Neural cell (in vitro differentiated cells): ENCODE measurements around the gene STX18. TPM values are rescaled to one million over a fixed set of nuclear protein-coding genes. Genes with fewer than 3 reads are reported as not detected.

Experiments used
- H2AFZ ChIP-seq: fragments of 200-600, 300-800 bp; sonication (generic), shearing (Covaris generic); 2 replicates; pipeline ENCODE4 v1.6.0; 2014; ENCODE audit warnings: low read depth, mild to moderate bottlenecking, antibody characterized with exemption, low read length, moderate library complexity
- H3F3A ChIP-seq: fragments of 200-600 bp; shearing (Covaris generic); 2 replicates; pipeline ENCODE4 v1.6.1; 2016; ENCODE audit warnings: mild to moderate bottlenecking, moderate library complexity, mixed read lengths, antibody characterized with exemption, low read length; ENCODE audit not compliant: insufficient read depth, poor library complexity, severe bottlenecking
- H3K27ac ChIP-seq: fragments of 200-600, 300-800 bp; sonication (generic), shearing (Covaris generic); 2 replicates; pipeline ENCODE4 v1.5.1; 2014; ENCODE audit warnings: mild to moderate bottlenecking, low read length, moderate library complexity
- H3K27me3 ChIP-seq: fragments of 300-800, 200-600 bp; sonication (generic), shearing (Covaris generic); 2 replicates; pipeline ENCODE4 v1.6.0; 2014; ENCODE audit warnings: mild to moderate bottlenecking, low read depth, low read length, moderate library complexity; ENCODE audit not compliant: insufficient read depth
- H3K36me3 ChIP-seq: fragments of 300-800, 200-600 bp; sonication (generic), shearing (Covaris generic); 2 replicates; pipeline ENCODE4 v1.5.1; 2014; ENCODE audit warnings: mild to moderate bottlenecking, antibody characterized with exemption, low read length, moderate library complexity; ENCODE audit not compliant: insufficient read depth
- H3K4me2 ChIP-seq: fragments of 300-800, 200-600 bp; sonication (generic), shearing (Covaris generic); 2 replicates; pipeline ENCODE4 v1.6.0; 2014; ENCODE audit warnings: mild to moderate bottlenecking, low read length
- H3K4me3 ChIP-seq: fragments of 300-800, 200-600 bp; sonication (generic), shearing (Covaris generic); 2 replicates; pipeline ENCODE4 v1.5.1; 2014; ENCODE audit warnings: mild to moderate bottlenecking, low read length, moderate library complexity
- H3K79me2 ChIP-seq: fragments of 200-600 bp; shearing (Covaris generic); replicated peaks from 2 replicates; pipeline ENCODE4 v1.6.0; 2014; ENCODE audit warnings: mild to moderate bottlenecking, low read length, moderate library complexity; ENCODE audit not compliant: insufficient read depth
- H3K9ac ChIP-seq: fragments of 300-800, 200-600 bp; sonication (generic), shearing (Covaris generic); 2 replicates; pipeline ENCODE4 v1.6.1; 2016; ENCODE audit warnings: mild to moderate bottlenecking, low read length, mixed read lengths
- H3K9me2 ChIP-seq: fragments of 200-600 bp; shearing (Covaris generic); 2 replicates; pipeline ENCODE4 v1.6.1; 2016; ENCODE audit warnings: mild to moderate bottlenecking, low read length, mixed read lengths; ENCODE audit not compliant: insufficient read depth
- H3K9me3 ChIP-seq: fragments of 200-600, 300-800 bp; sonication (generic), shearing (Covaris generic); 2 replicates; pipeline ENCODE4 v1.6.1; 2016; ENCODE audit warnings: mild to moderate bottlenecking, mixed run types, low read length, moderate library complexity, mixed read lengths
- H4K20me1 ChIP-seq: fragments of 200-600 bp; shearing (Covaris generic); 2 replicates; pipeline ENCODE4 v1.6.1; 2016; ENCODE audit warnings: mild to moderate bottlenecking, mixed run types; ENCODE audit not compliant: insufficient read depth
- EP300 ChIP-seq: fragments of 450-650 bp; conservative IDR thresholded peaks from 2 replicates; pipeline ENCODE4 v1.6.1; 2014; ENCODE audit warnings: antibody characterized with exemption, mild to moderate bottlenecking, moderate library complexity; ENCODE audit not compliant: poor library complexity, severe bottlenecking
- EZH2 ChIP-seq: fragments of 200-600, 300-800 bp; shearing (Covaris generic), sonication (generic); IDR thresholded peaks from 2 replicates; pipeline ENCODE4 v1.6.1; 2014; ENCODE audit warnings: antibody characterized with exemption, low read length, borderline replicate concordance, mild to moderate bottlenecking; ENCODE audit not compliant: insufficient read depth, poor library complexity, severe bottlenecking
- MXI1 ChIP-seq: fragments of 450-650 bp; conservative IDR thresholded peaks from 2 replicates; pipeline ENCODE4 v1.6.1; 2014; ENCODE audit warnings: antibody characterized with exemption, mild to moderate bottlenecking; ENCODE audit not compliant: poor library complexity, severe bottlenecking
- POLR2AphosphoS5 ChIP-seq: IDR thresholded peaks from 2 replicates; pipeline ENCODE4 v1.6.1; 2012
- RAD21 ChIP-seq: fragments of 450-650 bp; conservative IDR thresholded peaks from 2 replicates; pipeline ENCODE4 v1.6.1; 2014; ENCODE audit warnings: antibody characterized with exemption, mild to moderate bottlenecking, moderate library complexity
- REST ChIP-seq: IDR thresholded peaks from 2 replicates; pipeline ENCODE4 v1.6.1; 2012; ENCODE audit warnings: borderline replicate concordance
- SMC3 ChIP-seq: fragments of 450-650 bp; conservative IDR thresholded peaks from 2 replicates; pipeline ENCODE4 v1.6.1; 2014; ENCODE audit warnings: antibody characterized with exemption, mild to moderate bottlenecking, moderate library complexity; ENCODE audit not compliant: poor library complexity
- TAF1 ChIP-seq: IDR thresholded peaks from 2 replicates; pipeline ENCODE4 v1.6.1; 2012; ENCODE audit warnings: low read depth
- polyA plus RNA-seq: library from polyadenylated mRNA; depleted of rRNA; stranded (reverse); fragments of >200 nt; gene quantifications from 2 replicates; pipeline ENCODE4 v1.2.3, GENCODE V29; 2014
- TF ChIP-seq, protein P1 (sequence below): fragments of 450-650 bp; IDR thresholded peaks from 2 replicates; pipeline ENCODE4 v1.5.1; 2014; ENCODE audit warnings: antibody characterized with exemption, mild to moderate bottlenecking, moderate library complexity; ENCODE audit not compliant: poor library complexity, severe bottlenecking

Gene STX18
- polyA plus RNA-seq, 1 donor from 2014 or later, result 64.5 TPM

DNA sequence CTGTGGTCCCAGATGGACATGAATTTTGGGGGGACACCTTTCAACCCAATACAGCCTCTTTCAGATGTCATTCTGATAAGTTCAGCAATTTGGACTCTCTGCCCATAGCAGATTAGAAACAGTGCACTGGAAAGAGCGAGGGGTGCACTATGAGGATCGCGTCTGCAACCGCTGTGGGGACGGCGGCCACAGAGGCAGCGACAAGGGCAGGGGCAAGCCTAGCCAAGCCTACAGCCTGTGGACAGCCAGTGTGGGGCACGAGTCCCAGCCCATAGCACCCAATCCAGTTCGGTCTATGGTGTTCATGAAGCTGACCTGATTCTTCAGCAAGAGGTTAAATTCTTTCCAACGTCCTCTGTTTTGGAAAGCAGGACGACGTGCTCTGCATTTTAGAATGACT, 164.7 kb downstream of the STX18 start:
- Histone ChIP-seq H2AFZ (no peak overlapping the region), H3K27ac (no peak overlapping the region), H3K36me3 (no peaks in the 10 kb centered on the region), H3K27me3 (no peaks in the 10 kb centered on the region), H3K9ac (no peak overlapping the region), H3K4me2 (no peak overlapping the region), H3K9me3 (no peaks in the 10 kb centered on the region), H3K4me3 (no peak overlapping the region), H3K79me2 (no peaks in the 10 kb centered on the region), H3K9me2 (no peaks in the 10 kb centered on the region), H3F3A (no peaks in the 10 kb centered on the region), H4K20me1 (no peaks in the 10 kb centered on the region)
- TF ChIP-seq REST (no peak), POLR2AphosphoS5 (no peak)

- Histone ChIP-seq H3F3A (no peaks in the 10 kb centered on the region), H3K27me3 (no peaks in the 10 kb centered on the region), H3K36me3 (no peaks in the 10 kb centered on the region), H4K20me1 (no peaks in the 10 kb centered on the region), H3K27ac (no peak overlapping the region), H3K9me2 (no peaks in the 10 kb centered on the region), H3K79me2 (no peaks in the 10 kb centered on the region), H2AFZ (no peak overlapping the region), H3K9me3 (no peaks in the 10 kb centered on the region), H3K9ac (no peak overlapping the region), H3K4me2 (no peak overlapping the region), H3K4me3 (no peak overlapping the region)
- TF ChIP-seq, protein P1, sequence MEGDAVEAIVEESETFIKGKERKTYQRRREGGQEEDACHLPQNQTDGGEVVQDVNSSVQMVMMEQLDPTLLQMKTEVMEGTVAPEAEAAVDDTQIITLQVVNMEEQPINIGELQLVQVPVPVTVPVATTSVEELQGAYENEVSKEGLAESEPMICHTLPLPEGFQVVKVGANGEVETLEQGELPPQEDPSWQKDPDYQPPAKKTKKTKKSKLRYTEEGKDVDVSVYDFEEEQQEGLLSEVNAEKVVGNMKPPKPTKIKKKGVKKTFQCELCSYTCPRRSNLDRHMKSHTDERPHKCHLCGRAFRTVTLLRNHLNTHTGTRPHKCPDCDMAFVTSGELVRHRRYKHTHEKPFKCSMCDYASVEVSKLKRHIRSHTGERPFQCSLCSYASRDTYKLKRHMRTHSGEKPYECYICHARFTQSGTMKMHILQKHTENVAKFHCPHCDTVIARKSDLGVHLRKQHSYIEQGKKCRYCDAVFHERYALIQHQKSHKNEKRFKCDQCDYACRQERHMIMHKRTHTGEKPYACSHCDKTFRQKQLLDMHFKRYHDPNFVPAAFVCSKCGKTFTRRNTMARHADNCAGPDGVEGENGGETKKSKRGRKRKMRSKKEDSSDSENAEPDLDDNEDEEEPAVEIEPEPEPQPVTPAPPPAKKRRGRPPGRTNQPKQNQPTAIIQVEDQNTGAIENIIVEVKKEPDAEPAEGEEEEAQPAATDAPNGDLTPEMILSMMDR, result no peak
- no peak for TF ChIP-seq EZH2
- no peak for TF ChIP-seq EP300
- TF ChIP-seq REST, result no peak
- no peak for TF ChIP-seq MXI1
- no peak for TF ChIP-seq RAD21
- no peak for TF ChIP-seq SMC3
- no peak for TF ChIP-seq TAF1
- TF ChIP-seq POLR2AphosphoS5, result no peak
These were observed 165.8 kb downstream of the STX18 start for GRCh38 chr4:4376074-4376473.
